Endothelial cell of umbilical vein (primary cell): ENCODE measurements around the gene CNTNAP2. TPM values are rescaled to one million over a fixed set of nuclear protein-coding genes. Genes with fewer than 3 reads are reported as not detected.

Experiments used
- BruUV-seq: library from RNA; stranded (reverse); fragments of 400-500 nt; replicated peaks from 2 replicates; lab custom pipeline; 2021; lab: Mats Ljungman, UMichigan
- CTCF ChIA-PET: fragments of 300-600, 350-600 bp; sonication (Branson Sonifier 250); formaldehyde crosslinking; loops from one replicate; lab custom pipeline; 2021; ENCODE audit warnings: antibody characterized with exemption, inconsistent platforms; lab: Charles Lee
- POLR2A ChIA-PET: fragments of 300-600, 350-600 bp; sonication (Branson Sonifier 250); formaldehyde crosslinking; loops from one replicate; lab custom pipeline; 2021; ENCODE audit warnings: antibody characterized with exemption, inconsistent platforms; lab: Charles Lee
- DNase-seq: peaks from one replicate; pipeline ENCODE4 v3.0.0-alpha.2; 2011; ENCODE audit warnings: low read depth, low spot score
- FAIRE-seq: peaks from 2 replicates; lab custom pipeline; 2011; peaks lifted over from hg19 to GRCh38; lab: Jason Lieb, UNC
- H2AFZ ChIP-seq: 2 replicates; pipeline ENCODE4 v1.6.0; 2012; ENCODE audit warnings: low read depth, low read length, control low read depth, inconsistent platforms
- H3K27ac ChIP-seq: 2 replicates; pipeline ENCODE4 v1.5.1; 2011; ENCODE audit warnings: low read depth, mild to moderate bottlenecking, control low read depth, low read length, moderate library complexity; ENCODE audit not compliant: insufficient read depth
- H3K27me3 ChIP-seq, 2 experiments: 2 replicates each; pipeline versions ENCODE4 v1.6.0 to v1.6.1; 2011; ENCODE audit warnings: low read length in 2 of 2, mixed read lengths in 1 of 2; ENCODE audit not compliant: control insufficient read depth in 2 of 2, insufficient read depth in 2 of 2
- H3K36me3 ChIP-seq, 2 experiments: 2 replicates in 1 of 2; 3 replicates in 1 of 2; pipeline ENCODE4 v1.5.1; 2011; ENCODE audit warnings: low read length in 2 of 2, mild to moderate bottlenecking in 1 of 2, moderate library complexity in 1 of 2; ENCODE audit not compliant: control insufficient read depth in 2 of 2, insufficient read depth in 2 of 2; ENCODE audit errors: extremely low read depth in 1 of 2
- H3K4me1 ChIP-seq: 3 replicates; pipeline ENCODE4 v1.5.1; 2011; ENCODE audit warnings: mild to moderate bottlenecking, low read length; ENCODE audit not compliant: control insufficient read depth, insufficient read depth; ENCODE audit errors: extremely low read depth
- H3K4me2 ChIP-seq: 2 replicates; pipeline ENCODE4 v1.6.1; 2011; ENCODE audit warnings: low read length, control low read depth, mixed read lengths; ENCODE audit not compliant: insufficient read depth
- H3K4me3 ChIP-seq, 3 experiments: fragments of 200-600 bp in 1 of 3; sonication (generic), shearing (Covaris generic) in 1 of 3; replicated peaks in 1 of 3; 2 replicates each; pipeline ENCODE4 v1.5.1; 2011 to 2016; ENCODE audit warnings: control low read depth in 3 of 3, low read length in 3 of 3, mild to moderate bottlenecking in 2 of 3, inconsistent platforms in 1 of 3, low read depth in 1 of 3, moderate library complexity in 1 of 3; ENCODE audit not compliant: insufficient read depth in 1 of 3
- H3K79me2 ChIP-seq: 2 replicates; pipeline ENCODE4 v1.6.0; 2012; ENCODE audit warnings: low read length, inconsistent platforms; ENCODE audit not compliant: control insufficient read depth, insufficient read depth
- H3K9ac ChIP-seq: replicated peaks from 2 replicates; pipeline ENCODE3; 2011; ENCODE audit warnings: low read length, control low read depth; ENCODE audit not compliant: insufficient read depth; ENCODE audit errors: extremely low read depth
- H3K9me1 ChIP-seq: replicated peaks from 3 replicates; pipeline ENCODE4 v1.6.0; 2011; ENCODE audit warnings: mild to moderate bottlenecking, low read length; ENCODE audit not compliant: control insufficient read depth, insufficient read depth; ENCODE audit errors: extremely low read depth
- H3K9me3 ChIP-seq: replicated peaks from 2 replicates; pipeline ENCODE4 v1.5.1; 2012; ENCODE audit warnings: low read length, inconsistent platforms; ENCODE audit not compliant: control insufficient read depth, insufficient read depth
- H4K20me1 ChIP-seq: replicated peaks from 2 replicates; pipeline ENCODE3; 2011; ENCODE audit warnings: mild to moderate bottlenecking, low read length; ENCODE audit not compliant: control insufficient read depth, insufficient read depth; ENCODE audit errors: extremely low read depth
- CTCF ChIP-seq, 2 donors: IDR thresholded peaks; 1 replicate in 1 of 2; 2 replicates in 1 of 2; pipeline ENCODE4 v1.5.1; 2011; ENCODE audit warnings: low read length in 2 of 2, mild to moderate bottlenecking in 2 of 2, moderate library complexity in 2 of 2, control low read depth in 1 of 2, inconsistent platforms in 1 of 2, low read depth in 1 of 2; ENCODE audit not compliant: insufficient read depth in 1 of 2; ENCODE audit errors: extremely low read depth in 1 of 2
- EZH2 ChIP-seq: IDR thresholded peaks from 2 replicates; pipeline ENCODE4 v1.6.1; 2012; ENCODE audit warnings: borderline replicate concordance, low read depth, mild to moderate bottlenecking, moderate library complexity, low read length, inconsistent platforms; ENCODE audit not compliant: severe bottlenecking
- FOS ChIP-seq: IDR thresholded peaks from 2 replicates; pipeline ENCODE4 v1.6.1; 2011; ENCODE audit warnings: mild to moderate bottlenecking, low read length, moderate library complexity, borderline replicate concordance; ENCODE audit not compliant: insufficient read depth
- GATA2 ChIP-seq: IDR thresholded peaks from 2 replicates; pipeline ENCODE4 v1.7.0; 2011; ENCODE audit warnings: low read depth, mild to moderate bottlenecking, moderate library complexity, mixed read lengths, low read length; ENCODE audit not compliant: insufficient read length, insufficient read depth
- JUN ChIP-seq: IDR thresholded peaks from 2 replicates; pipeline ENCODE4 v1.6.1; 2011; ENCODE audit warnings: borderline replicate concordance, low read depth; ENCODE audit not compliant: insufficient read length, insufficient read depth
- MYC ChIP-seq: IDR thresholded peaks from one replicate; pipeline ENCODE4 v1.6.1; 2011; ENCODE audit warnings: mild to moderate bottlenecking, low read depth, low read length
- POLR2A ChIP-seq: IDR thresholded peaks from 2 replicates; pipeline ENCODE4 v1.6.1; 2012; ENCODE audit warnings: low read depth, mild to moderate bottlenecking, control low read depth, low read length
- POLR2AphosphoS5 ChIP-seq: IDR thresholded peaks from 2 replicates; pipeline ENCODE4 v1.6.1; 2012; ENCODE audit warnings: low read depth, mild to moderate bottlenecking, control low read depth, low read length, moderate library complexity; ENCODE audit not compliant: insufficient read depth
- dilution Hi-C: fragments of 300-500 bp; cut with MboI; formaldehyde crosslinking; loops from one replicate; pipeline ENCODE4 v1.15.0; 2019; ENCODE audit warnings: low sequenced_read_pairs; ENCODE audit not compliant: extremely low pct_ligation_motif_present
- intact Hi-C: fragments of 100-400 bp; cut with micrococcal nuclease; formaldehyde crosslinking; loops from one replicate; pipeline ENCODE4 v1.10.0; 2022
- polyA plus RNA-seq, 4 experiments: library from polyadenylated mRNA; depleted of rRNA in 3 of 4; stranded (reverse) in 3 of 4; unstranded in 1 of 4; fragments of >200 nt; gene quantifications; 2 replicates each; pipeline versions ENCODE4 v1.2.1 to v1.2.3, GENCODE V29; 2011 to 2012; ENCODE audit warnings: missing spikeins in 1 of 4
- total RNA-seq: library from RNA; stranded (reverse); gene quantifications from 2 replicates; pipeline ENCODE4 v1.2.3, GENCODE V29; 2021
- TF ChIP-seq, protein P1 (sequence below): IDR thresholded peaks from 2 replicates; pipeline ENCODE4 v1.6.1; 2011; ENCODE audit not compliant: insufficient read depth, insufficient read length

Gene CNTNAP2
- total and polyA plus RNA-seq, 2 donors (not counting 3 experiments of a cell fraction or from before 2014, with no cell fraction given): not detected

DNA sequence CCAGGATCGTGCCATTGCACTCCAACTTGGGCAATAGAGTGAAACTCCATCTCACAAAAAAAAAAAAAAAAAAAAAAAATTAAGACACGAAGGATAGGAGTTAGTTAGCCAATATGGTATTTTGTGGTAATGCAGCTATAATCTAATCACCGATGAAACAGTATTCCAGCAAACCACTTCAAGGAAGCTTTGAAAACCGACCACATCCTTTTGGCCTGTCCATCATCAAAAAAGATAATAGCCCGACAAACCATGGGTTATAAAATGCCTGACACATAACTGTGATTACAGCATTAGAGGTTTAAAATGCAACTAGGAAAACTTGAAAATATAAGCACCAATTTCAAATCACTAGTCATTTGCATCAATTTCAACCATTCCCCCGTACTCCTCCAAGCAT lies 1745.3 kb downstream of the CNTNAP2 start:
- Histone ChIP-seq H3K9ac (no peak overlapping the region), H3K4me1 (no peaks in the 10 kb centered on the region), H3K27ac (no peak overlapping the region), H3K27me3 (no peaks in the 10 kb centered on the region), H4K20me1 (no peaks in the 10 kb centered on the region), H3K4me2 (no peak overlapping the region), H3K79me2 (no peaks in the 10 kb centered on the region), H3K4me3 (no peak overlapping the region), H3K36me3 (no peaks in the 10 kb centered on the region), H3K9me1 (no peaks in the 10 kb centered on the region), H3K9me3 (peaks cover 2% of the 10 kb centered on the region), H2AFZ (no peak overlapping the region)
- POLR2A ChIA-PET: no interaction called here
- dilution Hi-C loops (no loop called here), intact Hi-C loops (no loop called here)
- CTCF ChIA-PET: no interaction called here
- TF ChIP-seq EZH2 (no peak), JUN (no peak), FOS (no peak), POLR2A (no peak), GATA2 (no peak), MYC (no peak), POLR2AphosphoS5 (no peak), CTCF (IDR thresholded peaks at IDR 0.05; ENCODE audit: extremely low read depth in 1 of 2, insufficient read depth in 1 of 2, low read depth in 1 of 2, low read length in 2 of 2) (no peak)
- TF ChIP-seq, protein P1, sequence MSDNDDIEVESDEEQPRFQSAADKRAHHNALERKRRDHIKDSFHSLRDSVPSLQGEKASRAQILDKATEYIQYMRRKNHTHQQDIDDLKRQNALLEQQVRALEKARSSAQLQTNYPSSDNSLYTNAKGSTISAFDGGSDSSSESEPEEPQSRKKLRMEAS: no peak
- no peak for FAIRE-seq
- BruUV-seq: no TSS peak
- DNase-seq: no peak
